Activated T-helper 9 cell treated with anti-CD3 and anti-CD28 coated beads, Interleukin-2, amount 50 U/mL, for 16 hours (primary cell): Measurements from ENCODE around the gene MRPL54.
"Not testable (repeated sequence)": the region's sequence is repeated elsewhere in the genome, so short reads cannot be mapped to it uniquely, and the experiment has no call there.

Source experiments
- DNase-seq: peaks from one replicate; pipeline ENCODE4 v3.0.0-alpha.2; 2020; ENCODE audit warnings: low read depth

Gene MRPL54

DNA sequence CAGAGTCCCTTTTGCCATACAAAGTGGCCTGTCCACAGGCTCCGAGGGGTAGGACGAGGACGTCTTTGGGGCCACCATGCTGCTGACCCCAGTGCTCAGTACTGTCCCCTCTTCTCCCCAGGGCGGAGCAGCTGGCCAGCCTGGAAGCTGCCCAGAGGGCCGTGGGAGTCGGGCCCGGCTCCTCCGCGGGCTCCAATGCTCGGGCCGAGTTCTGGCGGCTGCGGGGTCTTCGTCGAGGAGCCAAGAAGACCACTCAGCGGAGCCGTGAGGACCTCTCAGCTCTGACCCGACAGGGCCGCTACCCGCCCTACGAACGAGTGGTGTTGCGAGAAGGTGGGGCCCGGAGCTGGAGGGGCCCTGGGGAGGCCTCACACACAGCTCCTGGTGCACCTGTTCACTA is 22.1 kb upstream of the MRPL54 start:
- DNase-seq: no peak

DNA sequence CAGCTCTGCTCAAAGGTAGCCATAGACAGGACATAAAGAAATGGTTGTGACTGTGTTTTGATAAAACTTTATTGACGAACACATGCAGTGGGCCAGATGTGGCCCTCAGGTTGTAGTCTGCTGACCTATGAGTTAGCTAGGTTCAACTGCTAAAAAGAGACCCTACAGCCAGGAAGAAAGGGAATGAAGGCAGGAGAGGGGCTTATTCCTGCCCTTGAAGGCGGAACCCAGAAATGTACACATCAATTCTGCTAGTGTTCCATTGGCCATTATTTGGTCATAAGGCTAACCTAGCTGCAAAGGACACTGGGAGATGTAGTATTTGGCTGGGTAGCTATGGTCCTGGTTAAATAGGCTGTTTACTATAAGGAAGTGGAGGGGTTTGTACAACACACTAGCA is 19.0 kb upstream of the MRPL54 start:
- no peak for DNase-seq

DNA sequence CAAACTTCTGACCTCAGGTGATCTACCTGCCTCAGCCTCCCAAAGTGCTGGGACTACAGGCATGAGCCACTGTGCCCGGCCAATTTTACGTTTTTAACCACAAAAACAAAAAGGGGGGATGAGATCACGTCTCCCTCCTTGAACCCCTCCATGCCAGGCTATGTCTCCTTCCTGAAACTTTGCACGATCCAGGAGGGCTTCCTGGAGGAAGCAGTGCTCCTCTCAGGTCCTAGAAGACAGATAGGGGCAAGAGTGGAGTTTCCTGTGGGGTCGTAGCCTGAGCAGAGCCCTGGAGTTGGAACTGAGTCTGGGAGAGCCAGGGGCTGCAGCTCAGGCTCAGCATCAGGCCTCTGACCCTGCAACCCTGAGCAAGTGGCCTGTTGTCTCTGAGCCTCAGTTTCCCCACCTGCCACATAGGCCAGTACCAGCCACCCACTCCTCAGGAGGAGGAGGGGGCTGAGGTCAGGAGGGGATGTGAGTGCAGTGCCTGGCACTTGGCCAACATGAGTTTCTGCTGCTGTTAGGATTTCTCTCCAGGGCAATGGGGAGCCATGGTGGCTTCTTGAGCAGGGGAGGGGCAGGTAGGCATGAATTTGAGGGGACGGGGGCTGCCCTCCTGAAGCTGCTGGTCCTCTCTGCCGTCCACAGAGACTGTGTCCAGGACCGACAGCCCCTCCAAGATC is 17.0 kb upstream of the MRPL54 start:
- no peak for DNase-seq

DNA sequence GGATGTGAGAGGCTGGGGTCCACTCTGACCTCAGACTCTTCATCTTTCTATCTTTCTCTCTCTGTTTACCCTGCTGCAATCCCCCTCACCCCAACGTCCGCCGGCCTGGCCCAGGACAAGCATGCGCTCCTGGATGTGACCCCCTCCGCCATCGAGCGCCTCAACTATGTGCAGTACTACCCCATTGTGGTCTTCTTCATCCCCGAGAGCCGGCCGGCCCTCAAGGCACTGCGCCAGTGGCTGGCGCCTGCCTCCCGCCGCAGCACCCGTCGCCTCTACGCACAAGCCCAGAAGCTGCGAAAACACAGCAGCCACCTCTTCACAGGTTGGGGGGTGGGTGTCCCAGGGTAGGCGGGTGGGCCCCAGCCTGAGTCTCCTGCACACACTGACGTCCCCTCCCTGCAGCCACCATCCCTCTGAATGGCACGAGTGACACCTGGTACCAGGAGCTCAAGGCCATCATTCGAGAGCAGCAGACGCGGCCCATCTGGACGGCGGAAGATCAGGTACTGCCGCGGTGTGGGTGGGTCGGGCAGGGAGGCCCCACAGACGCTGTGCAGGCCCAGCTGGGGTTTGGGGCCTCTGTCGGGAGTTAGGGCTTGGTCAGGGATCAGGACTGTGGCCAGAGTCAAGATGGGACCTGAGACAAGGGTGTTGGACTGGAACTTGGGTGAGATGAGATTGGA is 16.0 kb upstream of the MRPL54 start:
- DNase-seq: no peak

DNA sequence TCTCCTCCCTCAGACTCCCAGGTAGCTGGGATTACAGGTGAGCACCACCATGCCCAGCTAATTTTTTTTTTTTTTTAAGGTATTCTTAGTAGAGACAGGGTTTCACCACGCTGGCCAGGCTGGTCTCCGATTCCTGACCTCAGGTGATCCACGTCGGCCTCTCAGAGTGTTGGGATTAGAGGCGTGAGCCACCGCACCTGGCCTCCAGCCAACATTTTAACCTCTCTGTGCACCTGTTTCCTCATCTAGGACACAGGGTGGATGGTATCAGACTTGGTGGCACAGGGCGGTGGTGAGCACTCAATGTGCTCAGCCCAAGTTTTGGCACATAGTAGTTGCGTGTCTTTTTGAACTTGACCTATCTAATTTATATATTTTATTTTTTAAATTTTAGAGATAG is 13.5 kb upstream of the MRPL54 start:
- DNase-seq: no peak

DNA sequence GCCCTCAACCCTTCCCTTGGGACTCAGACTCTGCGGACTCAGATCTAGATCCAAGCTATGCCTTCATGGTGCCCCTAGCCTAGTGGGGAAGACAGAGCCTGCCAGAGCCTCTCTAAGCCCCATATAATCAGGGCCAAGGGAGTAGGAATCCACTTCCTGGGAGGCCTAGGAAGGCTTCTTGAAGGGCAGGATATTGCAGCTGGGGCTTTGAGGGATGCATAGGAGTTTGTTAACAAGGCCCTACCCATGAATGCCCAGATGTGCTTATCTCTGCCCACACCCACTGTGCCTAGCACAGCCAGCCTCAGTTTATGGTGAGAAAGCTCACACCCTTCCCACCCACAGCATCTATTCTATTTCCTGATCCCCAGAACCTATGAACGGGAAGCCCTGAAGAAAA is 12.3 kb upstream of the MRPL54 start:
- DNase-seq: no peak

DNA sequence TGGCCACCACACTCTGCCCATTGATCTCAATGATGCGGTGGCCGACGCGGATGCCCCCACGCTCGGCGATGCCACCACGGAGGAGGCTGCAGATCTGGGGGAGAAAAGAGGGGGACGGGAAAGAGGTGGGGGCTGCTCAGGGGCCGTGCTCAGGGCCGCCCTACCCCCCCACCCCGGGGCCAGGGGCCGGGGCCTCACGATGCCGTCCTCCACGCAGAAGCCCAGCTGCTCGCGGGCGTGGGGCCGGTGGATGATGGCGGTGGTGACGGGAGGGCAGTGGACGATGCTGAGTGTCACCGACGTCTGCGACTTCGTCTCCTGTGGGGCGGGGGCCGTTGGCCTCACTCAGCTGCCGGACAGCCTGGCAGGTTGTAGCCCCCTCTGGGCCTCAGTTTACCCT is 11.2 kb upstream of the MRPL54 start:
- no peak for DNase-seq

DNA sequence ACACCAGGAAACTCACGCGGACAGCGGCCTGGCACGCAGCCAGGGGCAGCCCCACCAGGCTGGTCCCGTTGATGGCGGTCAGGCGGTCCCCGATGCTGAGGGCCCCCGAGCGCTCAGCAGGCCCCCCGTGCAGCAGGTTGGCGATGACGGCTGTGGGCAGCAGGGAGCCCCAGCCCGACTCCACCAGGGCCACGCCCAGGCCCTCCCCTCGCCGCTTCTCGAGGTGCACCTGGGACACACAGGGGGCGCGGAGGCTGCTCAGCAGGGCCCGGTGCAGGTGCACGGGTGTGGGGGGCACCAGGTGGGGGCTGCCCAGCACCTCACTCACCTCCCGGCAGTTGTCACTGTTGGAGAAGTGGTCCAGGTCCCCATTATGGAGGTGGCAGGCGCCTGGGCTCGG is 10.0 kb upstream of the MRPL54 start:
- DNase-seq: no peak

DNA sequence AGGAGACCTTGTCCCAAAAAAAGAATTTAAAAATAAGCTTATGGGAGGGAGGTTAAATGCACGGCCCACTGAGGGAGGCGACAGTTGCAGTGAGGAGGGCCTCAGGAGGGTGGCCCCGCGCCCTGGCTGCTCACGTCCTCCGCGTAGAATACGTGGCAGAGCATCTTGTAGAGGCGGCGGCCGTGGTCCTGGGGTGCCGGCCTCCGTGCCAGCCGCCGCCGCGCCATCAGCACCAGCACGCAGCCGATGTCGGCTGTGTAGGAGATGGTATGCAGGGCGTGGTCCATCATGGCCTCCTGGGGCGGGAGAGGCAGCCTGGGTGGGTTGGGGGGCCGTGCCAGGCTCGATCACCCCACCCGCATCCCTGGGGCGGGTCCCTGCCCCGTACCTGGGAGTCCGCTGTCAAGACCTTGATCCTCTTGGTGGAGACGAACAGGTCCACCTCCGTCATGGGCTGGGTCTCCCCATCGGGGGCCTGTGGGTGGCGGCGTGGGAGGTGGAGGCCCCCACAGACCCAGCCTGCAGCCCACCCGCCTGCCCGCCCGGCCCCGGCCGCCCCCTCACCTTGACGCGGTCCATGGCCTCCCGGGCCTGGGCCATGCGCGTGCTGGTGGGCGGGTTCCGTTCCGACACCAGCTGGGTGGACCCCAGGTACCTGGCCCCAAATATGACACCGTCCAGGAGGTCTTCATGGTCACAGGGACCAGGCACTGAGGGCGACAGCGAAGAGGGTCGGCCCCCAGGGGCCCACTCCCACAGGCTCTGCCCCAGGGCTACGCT is 8.7 kb upstream of the MRPL54 start:
- no peak for DNase-seq

DNA sequence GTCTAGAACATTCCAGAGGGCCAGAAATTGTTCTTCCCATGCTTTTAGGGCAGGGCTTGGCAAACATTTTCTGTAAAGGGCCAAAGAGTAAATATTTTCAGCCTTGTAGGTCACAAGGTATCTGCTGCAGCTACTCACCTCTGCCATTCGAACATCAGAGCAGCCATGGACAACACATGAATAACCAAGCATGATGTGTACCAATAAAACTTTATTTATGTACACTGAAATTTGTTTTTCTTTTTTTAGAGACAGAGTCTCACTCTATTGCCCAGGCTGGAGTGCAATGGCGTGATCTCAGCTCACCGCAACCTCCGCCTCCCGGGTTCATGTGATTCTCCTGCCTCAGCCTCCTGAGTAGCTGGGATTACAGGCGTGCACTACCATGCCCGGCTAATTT is 4.8 kb upstream of the MRPL54 start:
- DNase-seq: not testable (repeated sequence)

DNA sequence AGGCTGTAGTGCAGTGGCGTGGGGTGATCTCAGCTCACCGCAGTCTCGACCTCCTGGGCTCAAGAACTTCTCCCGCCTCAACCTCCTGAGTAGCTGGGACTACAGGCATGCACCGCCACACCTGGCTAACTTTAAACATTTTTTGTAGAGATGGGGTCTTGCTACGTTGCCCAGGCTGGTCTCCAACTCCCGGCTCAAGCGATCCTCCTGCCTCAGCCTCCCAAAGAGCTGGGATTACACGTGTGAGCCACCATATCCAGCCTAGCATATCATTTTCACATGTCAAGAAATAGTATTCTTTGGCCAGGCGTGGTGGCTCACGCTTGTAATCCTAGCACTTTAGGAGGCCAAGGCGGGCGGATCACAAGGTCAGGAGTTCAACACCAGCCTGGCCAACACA is 4.2 kb upstream of the MRPL54 start:
- DNase-seq: not testable (repeated sequence)

DNA sequence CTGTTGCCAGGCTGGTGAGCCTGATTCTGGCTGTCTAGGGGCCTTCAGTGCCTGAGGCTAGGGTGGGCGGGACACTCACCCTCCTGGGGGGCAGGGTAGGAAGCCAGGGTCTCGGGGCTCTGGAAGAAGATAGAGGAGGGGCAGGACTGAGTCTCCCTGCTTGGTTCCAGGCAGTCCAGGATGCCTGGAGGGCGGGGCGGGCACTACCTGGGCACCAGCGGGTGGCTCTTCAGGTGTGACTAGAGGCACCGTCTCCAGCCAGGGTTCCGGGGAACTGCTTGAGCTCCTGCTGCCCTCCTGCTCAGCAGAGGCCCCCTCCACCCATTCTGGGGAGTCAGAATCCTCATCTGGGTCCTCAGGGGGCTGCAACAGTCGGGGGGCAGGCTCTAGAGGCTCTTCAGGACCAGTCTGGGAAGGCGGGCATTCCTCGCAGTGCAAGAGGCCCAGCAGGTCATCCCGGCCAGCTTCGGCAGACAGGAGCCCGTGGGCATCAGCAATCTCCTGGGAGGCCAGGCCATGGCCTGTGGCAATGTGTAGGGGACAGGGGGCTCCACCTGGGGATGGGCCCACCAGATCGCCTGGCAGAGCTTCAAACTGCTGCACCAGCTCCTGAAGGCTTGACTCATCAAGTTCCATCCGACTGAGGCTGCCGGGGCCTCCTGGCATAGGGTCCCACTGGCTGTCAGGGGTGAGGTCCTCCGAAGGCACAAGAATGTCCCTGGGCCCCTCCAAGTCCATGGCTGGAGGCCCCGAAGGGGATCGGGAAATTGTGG is 2.8 kb upstream of the MRPL54 start:
- no peak for DNase-seq

DNA sequence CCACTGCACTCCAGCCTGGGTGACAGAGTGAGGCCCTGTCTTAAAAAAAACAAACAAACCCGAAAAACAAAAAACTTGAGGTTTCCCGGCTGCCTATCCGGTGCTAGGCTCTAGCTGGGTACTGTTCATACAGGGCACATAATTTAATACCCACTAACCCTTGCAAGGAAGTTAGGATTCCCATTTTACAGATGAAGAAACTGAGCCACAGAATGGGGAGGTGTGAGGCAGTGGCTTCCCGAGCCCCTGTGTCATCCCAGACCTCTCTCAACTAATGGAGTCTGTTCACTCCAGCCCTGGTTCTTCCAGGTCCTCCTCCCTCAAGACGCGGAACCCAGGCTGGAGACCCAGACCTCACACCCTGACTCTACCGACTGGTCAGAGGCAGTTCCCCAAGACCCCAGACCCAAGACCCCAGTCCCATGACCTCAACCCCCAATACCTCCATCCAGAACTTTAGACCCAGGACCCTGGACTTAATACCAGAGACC is 1.6 kb upstream of the MRPL54 start:
- no peak for DNase-seq

DNA sequence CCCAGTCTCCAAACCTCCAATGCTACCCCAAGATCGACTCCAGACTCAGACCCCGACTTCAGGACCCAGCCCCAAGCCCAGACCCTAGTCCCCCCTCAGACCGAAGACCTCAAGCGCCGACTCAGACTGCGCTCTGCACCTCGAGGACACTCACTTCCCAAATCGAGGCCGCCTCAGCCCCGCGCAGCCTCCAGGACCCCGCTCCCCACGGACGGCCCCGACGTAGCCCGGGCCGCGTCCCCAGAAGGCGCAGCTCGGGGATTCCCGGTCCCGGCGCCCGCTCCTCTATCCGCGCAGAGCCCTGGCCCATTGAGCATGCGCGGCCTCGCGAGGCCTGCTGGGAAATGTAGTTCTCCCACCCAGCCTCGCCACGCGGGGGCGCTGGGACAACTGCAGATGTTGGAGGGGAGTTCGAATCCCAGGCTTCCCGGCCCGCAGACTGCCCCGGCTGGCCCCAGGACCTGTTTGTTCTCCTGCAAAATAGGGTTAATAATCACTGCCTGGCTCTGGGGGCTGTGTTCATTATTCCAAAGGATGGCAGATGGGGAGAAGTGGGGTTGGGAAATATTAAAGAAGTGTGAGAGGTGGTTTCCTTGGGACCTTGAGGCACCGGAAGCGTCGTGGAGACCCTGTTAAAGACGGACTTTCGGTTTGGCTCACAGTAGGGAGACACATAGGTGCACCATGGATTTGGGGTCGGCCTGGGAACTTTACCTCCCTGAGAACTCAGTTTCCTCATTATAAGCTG is 926 bp upstream of the MRPL54 start, which contains the start of gene APBA3:
Gene APBA3 (minus strand): TSS at position 311 of the 748 bp plus-strand sequence. CDS start 1,428 bp downstream, outside the sequence.
- DNase-seq: peak; percentile 95

DNA sequence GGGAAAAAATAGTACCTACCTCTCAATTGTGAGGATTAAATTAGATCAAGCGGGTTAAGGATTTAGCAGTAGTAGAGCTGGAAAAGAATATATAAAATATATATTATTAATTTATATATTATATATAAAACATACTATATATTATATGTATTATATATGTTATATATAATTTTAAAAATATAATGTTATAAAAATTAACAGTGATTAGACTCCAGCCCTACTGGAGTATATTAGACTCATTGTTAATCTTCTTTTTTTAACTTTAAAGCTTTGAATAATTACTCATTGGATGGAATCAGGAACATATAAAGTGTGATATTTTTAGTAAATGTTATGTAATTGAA is 380 bp upstream of the MRPL54 start:
- DNase-seq: no peak

DNA sequence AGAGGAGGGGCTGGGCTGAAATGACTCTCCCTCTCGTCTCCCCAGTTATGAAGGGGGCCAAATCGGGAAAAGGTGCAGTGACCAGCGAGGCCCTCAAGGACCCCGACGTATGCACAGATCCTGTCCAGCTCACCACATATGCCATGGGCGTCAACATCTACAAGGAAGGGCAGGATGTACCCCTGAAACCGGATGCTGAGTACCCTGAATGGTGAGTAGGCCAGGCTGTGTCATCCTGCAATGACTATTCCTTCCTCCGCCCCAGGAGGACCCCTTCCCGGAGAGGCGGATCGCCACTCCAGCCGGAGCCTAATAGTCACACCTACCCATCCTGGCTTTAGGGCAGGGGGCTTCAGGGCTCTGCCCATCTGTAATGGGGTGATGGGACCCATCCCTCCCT is 2.6 kb downstream of the MRPL54 start:
- no peak for DNase-seq

DNA sequence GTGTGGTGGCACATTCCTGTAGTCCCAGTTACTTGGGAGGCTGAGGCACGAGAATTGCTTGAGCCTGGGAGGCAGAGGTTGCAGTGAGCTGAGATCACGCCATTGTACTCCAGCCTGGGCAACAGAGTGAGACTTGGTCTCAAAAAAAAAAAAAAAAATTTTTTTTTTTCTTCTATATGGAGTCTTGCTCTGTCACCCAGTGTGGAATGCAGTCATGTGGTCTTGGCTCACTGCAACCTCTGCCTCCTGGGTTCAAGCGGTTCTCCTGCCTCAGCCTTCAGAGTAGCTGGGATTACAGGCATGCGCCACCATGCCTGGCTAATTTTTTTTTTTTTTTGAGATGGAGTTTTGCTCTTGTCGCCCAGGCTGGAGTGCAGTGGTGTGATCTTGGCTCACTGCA is 3.3 kb downstream of the MRPL54 start:
- DNase-seq: not testable (repeated sequence)

DNA sequence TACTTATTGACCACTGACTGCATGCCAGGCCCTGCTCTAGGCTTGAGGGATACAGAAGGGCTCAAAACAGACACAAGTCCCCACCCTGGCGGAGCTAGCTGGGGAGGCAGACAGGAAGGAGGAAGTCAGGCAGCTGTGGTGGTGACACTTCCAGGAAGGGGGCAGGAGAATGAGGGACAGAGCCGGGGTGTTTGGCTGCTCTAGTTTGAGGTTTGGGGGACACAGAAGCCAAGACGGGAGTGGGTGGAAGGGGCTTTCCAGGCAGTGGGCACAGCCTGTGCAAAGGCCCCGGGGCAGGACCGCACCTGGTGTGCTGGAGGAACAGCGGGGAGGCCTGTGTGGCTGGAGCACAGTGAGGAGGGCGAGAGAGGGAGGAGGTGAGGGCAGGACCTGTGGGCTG is 4.0 kb downstream of the MRPL54 start:
- DNase-seq: no peak

DNA sequence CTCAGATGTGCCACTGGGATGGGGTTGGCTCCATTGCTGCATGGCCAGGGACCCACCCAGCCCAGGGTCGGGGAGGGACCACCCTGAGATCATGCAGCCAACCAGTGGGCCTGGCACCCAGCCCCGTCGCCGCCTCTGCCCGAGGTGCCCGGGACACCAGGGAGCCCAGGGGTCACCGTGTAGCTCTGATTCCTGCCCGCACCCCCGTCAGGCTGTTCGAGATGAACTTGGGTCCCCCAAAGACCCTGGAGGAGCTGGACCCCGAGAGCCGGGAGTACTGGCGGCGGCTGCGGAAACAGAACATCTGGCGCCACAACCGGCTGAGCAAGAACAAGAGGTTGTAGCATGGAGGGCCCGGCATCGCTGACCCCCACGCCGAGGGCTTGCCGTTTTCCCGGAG is 4.6 kb downstream of the MRPL54 start:
- DNase-seq: no peak

DNA sequence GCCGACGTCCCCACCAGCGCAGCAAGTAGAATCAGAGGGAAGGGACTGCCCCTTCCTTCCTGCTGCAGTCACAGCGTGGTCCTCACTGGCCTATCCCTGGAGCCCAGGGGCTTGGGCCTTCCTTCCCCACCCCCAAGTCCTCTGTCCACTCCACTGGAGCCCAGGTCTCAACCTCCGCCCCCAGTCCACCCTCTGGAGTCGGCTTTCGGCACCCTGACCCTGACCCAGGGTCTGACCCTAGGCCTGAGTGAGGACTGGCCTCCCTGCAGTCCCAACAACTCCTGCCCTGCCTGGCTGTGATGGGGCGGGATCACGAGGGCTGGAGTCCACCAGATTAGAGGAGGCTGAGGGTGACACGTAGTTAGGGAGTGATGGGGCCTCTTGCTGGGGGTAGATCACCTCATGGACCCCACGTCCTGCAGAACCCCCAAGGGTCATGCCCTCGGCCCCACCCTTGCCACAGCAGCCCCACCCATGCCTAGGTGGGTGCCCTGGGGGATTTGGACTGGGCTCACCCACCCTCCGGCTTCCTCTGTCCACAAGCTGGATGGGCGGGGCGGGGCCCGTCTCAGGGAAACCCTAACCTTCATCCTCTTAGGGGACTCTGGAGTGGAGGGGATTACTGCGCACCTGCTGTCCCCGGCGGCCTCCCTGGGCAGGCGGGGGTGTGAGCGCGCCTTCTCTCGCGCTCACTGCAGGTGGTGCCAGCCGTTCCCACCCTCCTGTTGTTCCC is 5.7 kb downstream of the MRPL54 start:
- no peak for DNase-seq

DNA sequence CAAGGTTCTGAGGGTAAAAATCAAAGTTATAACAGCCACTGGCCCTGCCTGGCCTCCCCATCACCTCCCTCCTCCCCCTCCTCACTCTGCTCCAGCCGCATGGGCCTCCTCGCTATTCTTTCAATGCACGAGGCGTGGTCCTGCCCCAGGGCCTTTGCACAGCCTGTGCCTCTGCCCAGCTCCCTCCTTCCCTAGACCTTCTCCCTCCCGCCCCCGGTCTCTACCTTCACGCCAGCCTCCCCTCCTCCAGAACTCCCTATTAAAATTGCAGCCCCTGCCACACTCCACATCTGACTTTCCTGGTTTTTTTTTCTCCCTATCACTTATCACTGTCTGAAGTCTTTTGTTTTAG is 6.2 kb downstream of the MRPL54 start:
- no peak for DNase-seq
